ENCODE measurements around the gene KCNMB2.
A peak's percentile ranks its signal among the peaks of the same experiment; 100 is the strongest.
"Not testable (repeated sequence)": the region's sequence is repeated elsewhere in the genome, so short reads cannot be mapped to it uniquely, and the experiment has no call there.

Gene KCNMB2

GRCh38 chr3:178706411-178706810 lies 170.2 kb downstream of the KCNMB2 start:
- no peak for DNase-seq

GRCh38 chr3:178707311-178708031 lies 171.2 kb downstream of the KCNMB2 start:
- DNase-seq, result no peak

- DNase-seq, result no peak
Observed at GRCh38 chr3:178709051-178709450, 172.8 kb downstream of the KCNMB2 start.

GRCh38 chr3:178711753-178712152 lies 175.5 kb downstream of the KCNMB2 start:
- DNase-seq, result no peak

GRCh38 chr3:178712247-178712646 lies 176.0 kb downstream of the KCNMB2 start:
- DNase-seq, result peak; percentile 23

- no peak for DNase-seq
Observed at GRCh38 chr3:178714925-178715832, 178.9 kb downstream of the KCNMB2 start.

- no peak for DNase-seq
Observed at GRCh38 chr3:178718995-178719635, 182.9 kb downstream of the KCNMB2 start.

GRCh38 chr3:178732824-178733223 lies 196.6 kb downstream of the KCNMB2 start:
- DNase-seq, result no peak

- DNase-seq, result no peak
Observed at GRCh38 chr3:178735032-178735674, 198.9 kb downstream of the KCNMB2 start.

GRCh38 chr3:178736300-178736699 lies 200.1 kb downstream of the KCNMB2 start:
- DNase-seq, result no peak

- no peak for DNase-seq
Observed at GRCh38 chr3:178739720-178740119, 203.5 kb downstream of the KCNMB2 start.

- DNase-seq, result no peak
Observed at GRCh38 chr3:178741020-178741419, 204.8 kb downstream of the KCNMB2 start.

- DNase-seq, result no peak
Observed at GRCh38 chr3:178743297-178743696, 207.1 kb downstream of the KCNMB2 start.

- DNase-seq, result not testable (repeated sequence)
Observed at GRCh38 chr3:178745861-178746655, 209.8 kb downstream of the KCNMB2 start.

GRCh38 chr3:178748874-178749273 lies 212.6 kb downstream of the KCNMB2 start:
- DNase-seq, result no peak

- DNase-seq, result no peak
Observed at GRCh38 chr3:178749471-178749870, 213.2 kb downstream of the KCNMB2 start.

GRCh38 chr3:178750639-178751300 lies 214.5 kb downstream of the KCNMB2 start:
- DNase-seq, result no peak

- no peak for DNase-seq
Observed at GRCh38 chr3:178752843-178753242, 216.6 kb downstream of the KCNMB2 start.

- DNase-seq, result no peak
Observed at GRCh38 chr3:178754852-178755510, 218.7 kb downstream of the KCNMB2 start.

GRCh38 chr3:178761024-178761423 lies 224.8 kb downstream of the KCNMB2 start:
- DNase-seq, result no peak

- DNase-seq, result no peak
Observed at GRCh38 chr3:178761461-178761860, 225.2 kb downstream of the KCNMB2 start.

Measured in NCI-H146 (cell line).